Measurements from ENCODE around the gene NT5C3A. TPM values are rescaled to one million over a fixed set of nuclear protein-coding genes. Genes with fewer than 3 reads are reported as not detected.

Gene NT5C3A
- total RNA-seq, 1 experiment from 2014 or later: 18.6 TPM

DNA sequence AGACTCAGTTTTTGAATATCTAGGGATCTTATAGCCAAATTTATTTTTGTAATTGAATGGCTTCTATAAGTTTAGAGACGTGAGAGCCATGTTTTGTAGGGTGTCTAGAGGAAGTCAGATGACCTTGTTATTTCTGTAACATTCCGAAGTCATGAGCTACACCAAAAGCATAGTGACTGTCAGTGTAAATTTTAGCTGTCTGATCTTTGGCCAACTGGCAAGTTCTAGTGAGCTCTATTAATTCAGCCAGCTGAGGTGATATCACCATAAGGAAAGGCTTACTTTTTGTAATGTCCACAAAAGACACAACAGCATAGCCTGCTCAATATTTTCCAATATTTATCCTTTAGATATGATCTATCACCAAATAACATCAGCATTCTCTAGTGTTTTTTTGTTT, 9.9 kb upstream of the NT5C3A start:
- no peak for ATAC-seq
- TF ChIP-seq SOX15 (CRISPR knock-in tag; IDR thresholded peaks at IDR 0.05) (no peak), SP1 (CRISPR knock-in tag; conservative IDR thresholded peaks at IDR 0.05) (no peak), NR2C2 (CRISPR knock-in tag; IDR thresholded peaks at IDR 0.05) (no peak), MLX (CRISPR knock-in tag; IDR thresholded peaks at IDR 0.05) (no peak), JUN (CRISPR knock-in tag; IDR thresholded peaks at IDR 0.05) (no peak), CREB1 (CRISPR knock-in tag; IDR thresholded peaks at IDR 0.05) (no peak), NR1H2 (CRISPR knock-in tag; IDR thresholded peaks at IDR 0.05) (no peak)
- TF ChIP-seq, protein P1, sequence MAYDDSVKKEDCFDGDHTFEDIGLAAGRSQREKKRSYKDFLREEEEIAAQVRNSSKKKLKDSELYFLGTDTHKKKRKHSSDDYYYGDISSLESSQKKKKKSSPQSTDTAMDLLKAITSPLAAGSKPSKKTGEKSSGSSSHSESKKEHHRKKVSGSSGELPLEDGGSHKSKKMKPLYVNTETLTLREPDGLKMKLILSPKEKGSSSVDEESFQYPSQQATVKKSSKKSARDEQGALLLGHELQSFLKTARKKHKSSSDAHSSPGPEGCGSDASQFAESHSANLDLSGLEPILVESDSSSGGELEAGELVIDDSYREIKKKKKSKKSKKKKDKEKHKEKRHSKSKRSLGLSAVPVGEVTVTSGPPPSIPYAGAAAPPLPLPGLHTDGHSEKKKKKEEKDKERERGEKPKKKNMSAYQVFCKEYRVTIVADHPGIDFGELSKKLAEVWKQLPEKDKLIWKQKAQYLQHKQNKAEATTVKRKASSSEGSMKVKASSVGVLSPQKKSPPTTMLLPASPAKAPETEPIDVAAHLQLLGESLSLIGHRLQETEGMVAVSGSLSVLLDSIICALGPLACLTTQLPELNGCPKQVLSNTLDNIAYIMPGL (CRISPR knock-in tag; IDR thresholded peaks at IDR 0.05): no peak
- Mint-ChIP-seq H3K4me3 (no peak overlapping the region), H3K9me3 (peaks cover 42% of the 10 kb centered on the region), H3K27ac (no peak overlapping the region), H3K36me3 (peaks cover 17% of the 10 kb centered on the region), H3K27me3 (ENCODE audit: low read depth) (peaks cover 14% of the 10 kb centered on the region), H3K4me1 (peaks cover 19% of the 10 kb centered on the region)
- POLR2A ChIA-PET: no interaction called here
- DNase-seq (ENCODE audit: low spot score): no peak
- CTCF ChIA-PET: no interaction called here

- POLR2A ChIA-PET: no interaction called here
- H3K36me3 Mint-ChIP-seq: peaks cover 24% of the 10 kb centered on the region
- DNase-seq (ENCODE audit: low spot score) (no peak), ATAC-seq (no peak)
- CTCF ChIA-PET: no interaction called here
- H3K4me3 Mint-ChIP-seq: no peak overlapping the region
- no peak overlapping the region for H3K27ac Mint-ChIP-seq
- H3K4me1 Mint-ChIP-seq: peaks cover 7% of the 10 kb centered on the region
- TF ChIP-seq ATF1 (CRISPR knock-in tag; IDR thresholded peaks at IDR 0.05) (no peak), E2F1 (CRISPR knock-in tag; IDR thresholded peaks at IDR 0.05) (no peak), FOXJ3 (CRISPR knock-in tag; IDR thresholded peaks at IDR 0.05; ENCODE audit: borderline replicate concordance) (no peak), TEAD1 (CRISPR knock-in tag; IDR thresholded peaks at IDR 0.05) (no peak), E2F4 (CRISPR knock-in tag; IDR thresholded peaks at IDR 0.05; ENCODE audit: borderline replicate concordance, low read depth) (no peak), USF1 (CRISPR knock-in tag; IDR thresholded peaks at IDR 0.05) (no peak), ZNF671 (CRISPR knock-in tag; IDR thresholded peaks at IDR 0.05) (no peak), SMAD3 (CRISPR knock-in tag; IDR thresholded peaks at IDR 0.05; ENCODE audit: borderline replicate concordance) (no peak), TP53 (CRISPR knock-in tag; IDR thresholded peaks at IDR 0.05) (no peak), NFE2L1 (CRISPR knock-in tag; IDR thresholded peaks at IDR 0.05) (no peak), ZNF219 (CRISPR knock-in tag; IDR thresholded peaks at IDR 0.05; ENCODE audit: borderline replicate concordance) (no peak), USF2 (CRISPR knock-in tag; IDR thresholded peaks at IDR 0.05) (no peak), FOXK1 (CRISPR knock-in tag; IDR thresholded peaks at IDR 0.05) (no peak), NR1H2 (CRISPR knock-in tag; IDR thresholded peaks at IDR 0.05) (no peak)
- TF ChIP-seq, protein P2, sequence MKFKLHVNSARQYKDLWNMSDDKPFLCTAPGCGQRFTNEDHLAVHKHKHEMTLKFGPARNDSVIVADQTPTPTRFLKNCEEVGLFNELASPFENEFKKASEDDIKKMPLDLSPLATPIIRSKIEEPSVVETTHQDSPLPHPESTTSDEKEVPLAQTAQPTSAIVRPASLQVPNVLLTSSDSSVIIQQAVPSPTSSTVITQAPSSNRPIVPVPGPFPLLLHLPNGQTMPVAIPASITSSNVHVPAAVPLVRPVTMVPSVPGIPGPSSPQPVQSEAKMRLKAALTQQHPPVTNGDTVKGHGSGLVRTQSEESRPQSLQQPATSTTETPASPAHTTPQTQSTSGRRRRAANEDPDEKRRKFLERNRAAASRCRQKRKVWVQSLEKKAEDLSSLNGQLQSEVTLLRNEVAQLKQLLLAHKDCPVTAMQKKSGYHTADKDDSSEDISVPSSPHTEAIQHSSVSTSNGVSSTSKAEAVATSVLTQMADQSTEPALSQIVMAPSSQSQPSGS (CRISPR knock-in tag; IDR thresholded peaks at IDR 0.05; ENCODE audit: borderline replicate concordance, low read depth): no peak
- TF ChIP-seq, protein P3, sequence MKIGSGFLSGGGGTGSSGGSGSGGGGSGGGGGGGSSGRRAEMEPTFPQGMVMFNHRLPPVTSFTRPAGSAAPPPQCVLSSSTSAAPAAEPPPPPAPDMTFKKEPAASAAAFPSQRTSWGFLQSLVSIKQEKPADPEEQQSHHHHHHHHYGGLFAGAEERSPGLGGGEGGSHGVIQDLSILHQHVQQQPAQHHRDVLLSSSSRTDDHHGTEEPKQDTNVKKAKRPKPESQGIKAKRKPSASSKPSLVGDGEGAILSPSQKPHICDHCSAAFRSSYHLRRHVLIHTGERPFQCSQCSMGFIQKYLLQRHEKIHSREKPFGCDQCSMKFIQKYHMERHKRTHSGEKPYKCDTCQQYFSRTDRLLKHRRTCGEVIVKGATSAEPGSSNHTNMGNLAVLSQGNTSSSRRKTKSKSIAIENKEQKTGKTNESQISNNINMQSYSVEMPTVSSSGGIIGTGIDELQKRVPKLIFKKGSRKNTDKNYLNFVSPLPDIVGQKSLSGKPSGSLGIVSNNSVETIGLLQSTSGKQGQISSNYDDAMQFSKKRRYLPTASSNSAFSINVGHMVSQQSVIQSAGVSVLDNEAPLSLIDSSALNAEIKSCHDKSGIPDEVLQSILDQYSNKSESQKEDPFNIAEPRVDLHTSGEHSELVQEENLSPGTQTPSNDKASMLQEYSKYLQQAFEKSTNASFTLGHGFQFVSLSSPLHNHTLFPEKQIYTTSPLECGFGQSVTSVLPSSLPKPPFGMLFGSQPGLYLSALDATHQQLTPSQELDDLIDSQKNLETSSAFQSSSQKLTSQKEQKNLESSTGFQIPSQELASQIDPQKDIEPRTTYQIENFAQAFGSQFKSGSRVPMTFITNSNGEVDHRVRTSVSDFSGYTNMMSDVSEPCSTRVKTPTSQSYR (CRISPR knock-in tag; IDR thresholded peaks at IDR 0.05): no peak
- TF ChIP-seq, protein P4, sequence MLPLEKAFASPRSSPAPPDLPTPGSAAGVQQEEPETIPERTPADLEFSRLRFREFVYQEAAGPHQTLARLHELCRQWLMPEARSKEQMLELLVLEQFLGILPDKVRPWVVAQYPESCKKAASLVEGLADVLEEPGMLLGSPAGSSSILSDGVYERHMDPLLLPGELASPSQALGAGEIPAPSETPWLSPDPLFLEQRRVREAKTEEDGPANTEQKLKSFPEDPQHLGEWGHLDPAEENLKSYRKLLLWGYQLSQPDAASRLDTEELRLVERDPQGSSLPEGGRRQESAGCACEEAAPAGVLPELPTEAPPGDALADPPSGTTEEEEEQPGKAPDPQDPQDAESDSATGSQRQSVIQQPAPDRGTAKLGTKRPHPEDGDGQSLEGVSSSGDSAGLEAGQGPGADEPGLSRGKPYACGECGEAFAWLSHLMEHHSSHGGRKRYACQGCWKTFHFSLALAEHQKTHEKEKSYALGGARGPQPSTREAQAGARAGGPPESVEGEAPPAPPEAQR (CRISPR knock-in tag; IDR thresholded peaks at IDR 0.05): no peak
- peaks cover 55% of the 10 kb centered on the region for H3K9me3 Mint-ChIP-seq
- H3K27me3 Mint-ChIP-seq (ENCODE audit: low read depth): peaks cover 12% of the 10 kb centered on the region
Measured at GRCh38 chr7:33070831-33071230, 8.3 kb upstream of the NT5C3A start.

Measured in WTC11 (cell line).